HEK293 (cell line): ENCODE measurements around the gene BCL11B.

Experiments used
- CTCF ChIA-PET: fragments of 350-600 bp; formaldehyde crosslinking; extraction: SDS; loops from one replicate; lab custom pipeline; 2021; ENCODE audit warnings: antibody characterized with exemption; lab: Yijun Ruan, JAX
- POLR2A ChIA-PET: fragments of 300-600 bp; formaldehyde crosslinking; extraction: SDS; loops from one replicate; lab custom pipeline; 2020; ENCODE audit warnings: antibody characterized with exemption, inconsistent platforms; lab: Yijun Ruan, JAX
- H3K27ac ChIP-seq: fragments of 200-500 bp; sonication (Bioruptor generic); 2 replicates; pipeline ENCODE4 v1.5.1; 2014; ENCODE audit warnings: low read depth, low read length, control low read depth, inconsistent platforms; ENCODE audit errors: extremely low read depth
- H3K36me3 ChIP-seq, 2 experiments: fragments of 200-500 bp in 1 of 2; sonication (Bioruptor generic) in 1 of 2; 1 replicate in 1 of 2; 2 replicates in 1 of 2; pipeline ENCODE4 v1.5.1; 2014 to 2017; ENCODE audit warnings: inconsistent platforms in 2 of 2, low read length in 2 of 2; ENCODE audit not compliant: control insufficient read depth in 2 of 2, insufficient read depth in 1 of 2
- H3K4me1 ChIP-seq: fragments of 200-500 bp; sonication (Bioruptor generic); 2 replicates; pipeline ENCODE4 v1.5.1; 2014; ENCODE audit warnings: mild to moderate bottlenecking, low read length, inconsistent platforms; ENCODE audit not compliant: control insufficient read depth, insufficient read depth
- H3K4me3 ChIP-seq: 2 replicates; pipeline ENCODE4 v1.5.1; 2011; ENCODE audit warnings: low read depth, mild to moderate bottlenecking, control low read depth, low read length, moderate library complexity
- H3K9me3 ChIP-seq: fragments of 200-500 bp; sonication (Bioruptor generic); 2 replicates; pipeline ENCODE4 v1.5.1; 2014; ENCODE audit warnings: low read depth, low read length, inconsistent platforms; ENCODE audit not compliant: control insufficient read depth, insufficient read depth
- EGR2 ChIP-seq: fragments of 450-650 bp; formaldehyde crosslinking; IDR thresholded peaks from 2 replicates; pipeline ENCODE4 v1.5.1; 2016; ENCODE audit warnings: low read depth, missing biosample characterization, missing genetic modification characterization
- HIC1 ChIP-seq: fragments of 450-650 bp; formaldehyde crosslinking; IDR thresholded peaks from 2 replicates; pipeline ENCODE4 v1.5.1; 2016; ENCODE audit warnings: missing biosample characterization, missing genetic modification characterization
- KLF1 ChIP-seq: fragments of 450-650 bp; formaldehyde crosslinking; IDR thresholded peaks from 2 replicates; pipeline ENCODE4 v1.5.1; 2016; ENCODE audit warnings: missing biosample characterization, missing genetic modification characterization
- KLF10 ChIP-seq: fragments of 450-650 bp; IDR thresholded peaks from 2 replicates; pipeline ENCODE4 v1.5.1; 2018; ENCODE audit warnings: missing biosample characterization, mild to moderate bottlenecking, missing genetic modification characterization
- KLF9 ChIP-seq: fragments of 450-650 bp; formaldehyde crosslinking; IDR thresholded peaks from 2 replicates; pipeline ENCODE4 v1.5.1; 2016; ENCODE audit warnings: missing biosample characterization, missing genetic modification characterization, low read depth
- PRDM4 ChIP-seq: fragments of 450-650 bp; formaldehyde crosslinking; IDR thresholded peaks from 2 replicates; pipeline ENCODE4 v1.5.1; 2017; ENCODE audit warnings: missing biosample characterization, missing genetic modification characterization
- SALL2 ChIP-seq: fragments of 450-650 bp; formaldehyde crosslinking; IDR thresholded peaks from 2 replicates; pipeline ENCODE4 v1.5.0; 2017; ENCODE audit warnings: missing biosample characterization, mild to moderate bottlenecking, missing genetic modification characterization, borderline replicate concordance
- ZBTB17 ChIP-seq: fragments of 450-650 bp; formaldehyde crosslinking; IDR thresholded peaks from 2 replicates; pipeline ENCODE4 v1.5.1; 2016; ENCODE audit warnings: missing biosample characterization, missing genetic modification characterization
- ZFP3 ChIP-seq: fragments of 450-650 bp; formaldehyde crosslinking; IDR thresholded peaks from 2 replicates; pipeline ENCODE4 v1.5.1; 2016; ENCODE audit warnings: low read depth, missing biosample characterization, missing genetic modification characterization
- ZIC2 ChIP-seq: fragments of 450-650 bp; formaldehyde crosslinking; IDR thresholded peaks from 2 replicates; pipeline ENCODE4 v1.5.1; 2016; ENCODE audit warnings: missing biosample characterization, missing genetic modification characterization
- ZNF121 ChIP-seq: fragments of 450-650 bp; formaldehyde crosslinking; IDR thresholded peaks from 2 replicates; pipeline ENCODE4 v1.5.1; 2016; ENCODE audit warnings: missing biosample characterization, missing genetic modification characterization
- ZNF19 ChIP-seq: fragments of 450-650 bp; formaldehyde crosslinking; IDR thresholded peaks from 2 replicates; pipeline ENCODE4; 2016; ENCODE audit warnings: missing biosample characterization, missing genetic modification characterization, low read depth
- ZNF239 ChIP-seq: fragments of 450-650 bp; formaldehyde crosslinking; IDR thresholded peaks from 2 replicates; pipeline ENCODE4 v1.5.1; 2016; ENCODE audit warnings: missing biosample characterization, missing genetic modification characterization
- ZNF350 ChIP-seq: fragments of 450-650 bp; formaldehyde crosslinking; IDR thresholded peaks from 2 replicates; pipeline ENCODE4 v1.5.0; 2017; ENCODE audit warnings: missing biosample characterization, mild to moderate bottlenecking, missing genetic modification characterization
- ZNF529 ChIP-seq: fragments of 450-650 bp; formaldehyde crosslinking; IDR thresholded peaks from 2 replicates; pipeline ENCODE4 v1.5.1; 2017; ENCODE audit warnings: missing genetic modification characterization, missing biosample characterization; ENCODE audit not compliant: insufficient replicate concordance
- ZNF600 ChIP-seq: fragments of 450-650 bp; formaldehyde crosslinking; IDR thresholded peaks from 2 replicates; pipeline ENCODE4 v1.5.1; 2016; ENCODE audit warnings: missing biosample characterization, missing genetic modification characterization
- ZNF621 ChIP-seq: fragments of 450-650 bp; formaldehyde crosslinking; IDR thresholded peaks from 2 replicates; pipeline ENCODE4 v1.5.1; 2017; ENCODE audit warnings: missing biosample characterization, missing genetic modification characterization
- ZNF707 ChIP-seq: fragments of 450-650 bp; formaldehyde crosslinking; IDR thresholded peaks from 2 replicates; pipeline ENCODE4 v1.5.1; 2016; ENCODE audit warnings: missing biosample characterization, missing genetic modification characterization
- ZNF76 ChIP-seq: fragments of 450-650 bp; formaldehyde crosslinking; IDR thresholded peaks from 2 replicates; pipeline ENCODE4; 2016; ENCODE audit warnings: low read depth, missing biosample characterization, missing genetic modification characterization, borderline replicate concordance
- ZNF777 ChIP-seq: fragments of 450-650 bp; formaldehyde crosslinking; IDR thresholded peaks from 2 replicates; pipeline ENCODE4 v1.5.1; 2017; ENCODE audit warnings: missing biosample characterization, missing genetic modification characterization, borderline replicate concordance
- ZNF792 ChIP-seq: fragments of 450-650 bp; formaldehyde crosslinking; IDR thresholded peaks from 2 replicates; pipeline ENCODE4 v1.5.1; 2016; ENCODE audit warnings: missing biosample characterization, missing genetic modification characterization
- ZNF843 ChIP-seq: fragments of 450-650 bp; formaldehyde crosslinking; IDR thresholded peaks from 2 replicates; pipeline ENCODE4 v1.5.1; 2016; ENCODE audit warnings: missing biosample characterization, missing genetic modification characterization

Gene BCL11B

GRCh38 chr14:99315197-99315596 is 43.2 kb upstream of the BCL11B start:
- no peaks in the 10 kb centered on the region for H3K36me3 ChIP-seq
- H3K4me1 ChIP-seq, result no peaks in the 10 kb centered on the region
- no peak overlapping the region for H3K4me3 ChIP-seq
- TF ChIP-seq KLF1 (tag by site-specific recombination) (no peak), ZNF529 (tag by site-specific recombination) (no peak), ZNF843 (no peak), ZNF600 (tag by site-specific recombination) (no peak), ZNF350 (tag by site-specific recombination) (no peak), ZNF621 (tag by site-specific recombination) (no peak), EGR2 (tag by site-specific recombination) (no peak), KLF9 (tag by site-specific recombination) (no peak), SALL2 (tag by site-specific recombination) (no peak), PRDM4 (tag by site-specific recombination) (no peak)
- TF ChIP-seq, all 188 proteins: peak for 0
- CTCF ChIA-PET, result interaction anchor here (0.6 to 1.2 kb wide), 2 partner anchors 30 to 144 kb away, joined by 3 to 4 read pairs; no protein-coding TSS in a partner anchor
- Histone ChIP-seq H3K27ac (no peak overlapping the region), H3K9me3 (no peaks in the 10 kb centered on the region)
- POLR2A ChIA-PET, result no interaction called here

DNA sequence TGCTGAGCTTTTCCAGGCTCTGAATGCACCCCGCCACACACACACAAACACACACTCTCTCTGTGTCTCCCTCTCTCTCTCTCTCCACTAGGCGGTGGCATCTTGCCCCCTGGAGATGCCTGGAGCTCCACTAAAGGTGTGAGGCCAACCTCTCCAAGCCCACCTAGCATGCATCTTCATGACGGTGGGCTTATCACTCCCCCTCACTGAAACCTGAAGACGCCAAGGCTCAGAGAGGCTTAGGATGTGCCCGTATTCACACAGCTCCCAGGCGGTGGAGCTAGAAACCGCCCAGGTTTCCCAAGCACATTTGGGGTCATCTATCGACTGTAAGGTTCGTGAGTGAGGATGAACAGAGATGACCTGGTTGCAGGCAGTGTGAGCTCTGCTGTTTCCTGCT is 42.6 kb upstream of the BCL11B start:
- POLR2A ChIA-PET, result interaction anchor here (0.5 kb wide), 1 partner anchor 101 kb away, joined by 3 read pairs; no protein-coding TSS in a partner anchor

DNA sequence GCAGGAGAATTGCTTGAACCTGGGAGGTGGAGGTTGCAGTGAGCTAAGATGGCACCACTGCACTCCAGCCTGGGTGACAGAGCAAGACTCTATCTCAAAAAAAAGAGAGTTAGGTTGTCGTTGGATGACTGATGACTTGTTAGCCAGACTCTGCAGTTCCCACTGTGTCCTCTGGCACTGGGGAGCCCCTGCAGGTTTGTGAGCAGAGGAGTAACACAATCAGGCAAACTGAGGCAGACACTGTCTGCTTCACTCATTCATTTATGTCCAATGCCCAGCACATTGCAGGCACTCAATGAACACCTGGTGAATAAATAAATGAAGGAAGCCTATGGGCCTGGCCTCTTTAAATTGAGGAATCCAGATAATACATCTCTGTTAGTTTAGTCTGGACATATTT is 41.2 kb upstream of the BCL11B start:
- CTCF ChIA-PET, result interaction anchor here (0.6 kb wide), 2 partner anchors 39 to 83 kb away, joined by 4 read pairs; no protein-coding TSS in a partner anchor
- TF ChIP-seq ZNF19 (tag by site-specific recombination) (no peak), EGR2 (tag by site-specific recombination) (no peak), ZFP3 (tag by site-specific recombination) (no peak), ZNF239 (tag by site-specific recombination) (no peak), ZIC2 (tag by site-specific recombination) (no peak), SALL2 (tag by site-specific recombination) (no peak), ZNF76 (no peak), ZNF121 (tag by site-specific recombination) (no peak), HIC1 (no peak), ZNF707 (tag by site-specific recombination) (no peak), ZBTB17 (tag by site-specific recombination) (no peak), ZNF777 (tag by site-specific recombination) (no peak), KLF10 (no peak)

More for the DNA sequence above, 42.6 kb upstream of the BCL11B start:
- Histone ChIP-seq H3K27ac (no peak overlapping the region), H3K36me3 (no peaks in the 10 kb centered on the region), H3K4me1 (no peaks in the 10 kb centered on the region), H3K9me3 (no peaks in the 10 kb centered on the region), H3K4me3 (no peak overlapping the region)
- TF ChIP-seq ZNF792 (tag by site-specific recombination), result no peak
- 0 out of 2 replicates have a peak, but pooled peaks have one; percentile 38 for TF ChIP-seq PRDM4 (tag by site-specific recombination)
- CTCF ChIA-PET, result interaction anchor here (1.0 to 1.2 kb wide), 2 partner anchors 30 to 75 kb away, joined by 3 read pairs; no protein-coding TSS in a partner anchor

More for the DNA sequence above, 41.2 kb upstream of the BCL11B start:
- no peaks in the 10 kb centered on the region for H3K4me1 ChIP-seq
- H3K27ac ChIP-seq, result no peak overlapping the region
- no peaks in the 10 kb centered on the region for H3K36me3 ChIP-seq
- POLR2A ChIA-PET, result no interaction called here
- no peak overlapping the region for H3K4me3 ChIP-seq
- no peaks in the 10 kb centered on the region for H3K9me3 ChIP-seq
